Tibial nerve (tissue), 3 donors: ENCODE measurements around the gene ATP13A1.

Experiments
- CTCF ChIP-seq, 5 experiments: fragments of 200-600 bp in 3 of 5; fragments of 450-650 bp in 2 of 5; sonication (generic) in 3 of 5; IDR thresholded peaks; one replicate each; pipeline ENCODE4 v1.5.1; 2016 to 2019; ENCODE audit warnings: antibody characterized with exemption in 5 of 5, mild to moderate bottlenecking in 3 of 5, moderate library complexity in 2 of 5
- POLR2A ChIP-seq, 2 donors: fragments of 450-650 bp; IDR thresholded peaks; one replicate each; pipeline ENCODE4 v1.6.1; 2017; ENCODE audit warnings: antibody characterized with exemption in 2 of 2, mild to moderate bottlenecking in 2 of 2, moderate library complexity in 2 of 2

DNA sequence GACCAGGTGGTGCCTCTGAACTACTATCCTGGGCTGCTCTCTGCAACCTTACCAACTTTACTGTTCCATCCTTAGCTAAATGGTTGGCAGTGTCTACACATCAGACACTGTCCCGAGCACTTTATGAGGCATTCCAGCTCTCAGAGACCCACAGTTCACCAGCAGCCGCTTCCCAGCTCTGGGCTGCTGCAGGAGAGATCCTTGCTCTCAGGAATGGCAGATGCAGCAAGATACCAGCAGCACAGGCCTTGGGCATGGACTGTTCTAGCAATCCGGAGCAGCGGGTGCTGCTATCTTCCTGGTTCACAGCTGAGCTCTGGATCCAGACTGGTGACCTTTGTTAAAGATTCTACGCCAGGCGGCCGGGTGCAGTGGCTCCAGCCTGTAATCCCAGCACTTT lies 32.1 kb downstream of the ATP13A1 start:
- TF ChIP-seq CTCF (IDR thresholded peaks at IDR 0.05): no peak
- no peak for TF ChIP-seq POLR2A (IDR thresholded peaks at IDR 0.05)
